ENCODE measurements around the gene PPP1R8. TPM values are rescaled to one million over a fixed set of nuclear protein-coding genes. Genes with fewer than 3 reads are reported as not detected.

The PPP1R8 gene
- polyA plus RNA-seq, 1 donor (not counting 4 experiments of a cell fraction or from before 2014, with no cell fraction given), result 56.2 TPM

DNA sequence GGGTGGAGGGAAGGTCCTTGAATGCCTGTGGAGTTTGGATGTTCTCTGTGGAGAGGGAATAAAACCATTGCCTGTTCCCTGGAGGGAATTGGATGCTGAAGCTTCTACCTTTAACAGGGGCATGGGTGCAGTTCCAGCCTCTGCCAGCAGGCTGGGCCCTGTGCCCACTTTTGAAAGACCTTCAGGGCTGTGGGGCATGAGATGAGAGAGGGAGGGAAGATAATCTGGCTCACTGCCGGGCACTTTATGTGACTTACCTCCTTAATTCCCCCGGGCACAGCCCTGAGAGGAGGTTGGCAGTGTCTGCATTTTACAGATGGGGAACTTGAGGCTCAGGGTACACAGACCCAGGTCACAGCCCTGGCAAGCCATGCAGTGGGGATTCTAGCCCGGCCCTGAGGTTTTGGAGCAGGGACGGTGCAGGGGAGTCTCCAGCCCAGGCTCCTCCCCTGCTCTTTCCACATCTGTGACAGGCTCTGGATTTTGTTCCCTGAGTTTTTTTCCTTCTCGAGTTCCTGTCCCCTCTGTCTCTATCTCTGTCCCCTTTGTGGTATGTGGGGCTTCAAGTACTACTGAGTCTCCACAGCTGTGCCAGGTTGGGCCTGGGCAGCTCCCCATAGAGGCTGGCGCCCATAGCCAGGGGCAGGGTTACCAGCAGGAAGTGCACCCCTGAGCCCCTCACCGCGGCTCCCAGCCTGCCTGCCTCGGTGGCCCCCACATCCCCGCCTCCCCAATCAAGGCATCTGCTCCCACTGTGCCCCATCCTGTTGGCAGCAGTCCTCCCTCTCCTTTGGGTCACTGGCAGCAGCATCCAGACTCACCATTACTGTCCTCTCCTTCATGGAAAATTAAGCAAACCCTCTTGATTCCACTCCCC lies 27.7 kb downstream of the PPP1R8 start:
- H3K27ac ChIP-seq (ENCODE audit: control insufficient read depth, insufficient read depth, low read length), result no peak overlapping the region

DNA sequence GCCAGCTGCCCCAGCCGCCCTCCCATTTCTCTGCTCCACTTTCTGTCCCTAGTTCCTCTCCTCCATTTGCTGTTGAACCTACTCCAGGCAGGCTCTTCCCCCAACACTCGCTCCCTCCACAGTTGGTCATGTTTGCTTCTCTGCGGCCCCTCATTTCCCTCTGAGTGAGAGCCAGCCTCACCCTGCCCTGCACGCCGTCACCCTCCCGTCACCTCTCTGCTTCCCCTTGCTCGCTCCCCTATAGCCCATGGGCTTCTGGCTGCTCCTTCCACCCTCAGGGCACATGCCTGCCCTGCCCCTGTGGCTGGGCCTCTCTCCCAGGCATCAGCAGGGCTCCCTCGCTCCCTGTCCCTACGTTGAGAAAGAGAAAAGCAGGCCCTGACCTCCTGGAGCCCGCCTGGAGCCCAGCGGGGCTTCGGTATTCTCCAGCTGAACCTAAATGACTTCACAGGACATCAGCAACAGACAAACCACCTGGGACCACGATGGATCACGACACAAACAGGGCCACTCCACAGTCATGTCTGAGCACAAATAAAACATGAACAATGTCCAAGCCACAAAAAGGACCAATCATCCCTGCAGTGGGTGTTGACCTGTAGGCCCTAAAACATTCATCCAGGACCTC lies 28.5 kb downstream of the PPP1R8 start:
- FAIRE-seq, result no peak
- Histone ChIP-seq H3K9me3 (ENCODE audit: control insufficient read depth, low read depth, low read length) (no peaks in the 10 kb centered on the region), H2AFZ (ENCODE audit: control insufficient read depth, low read length) (no peak overlapping the region), H3K27ac (ENCODE audit: control insufficient read depth, insufficient read depth, low read length) (no peak overlapping the region), H4K20me1 (ENCODE audit: control insufficient read depth, extremely low read depth, insufficient read depth, low read length) (no peaks in the 10 kb centered on the region), H3K36me3 (ENCODE audit: control insufficient read depth in 2 of 2, extremely low read depth in 1 of 2, insufficient read depth in 2 of 2, low read length in 2 of 2) (no peaks in the 10 kb centered on the region), H3K4me2 (ENCODE audit: control insufficient read depth, extremely low read depth, insufficient read depth, low read depth, low read length) (no peak overlapping the region), H3K9ac (ENCODE audit: control insufficient read depth, extremely low read depth, insufficient read depth, low read length) (no peak overlapping the region), H3K4me1 (ENCODE audit: control insufficient read depth, extremely low read depth, insufficient read depth, low read length) (peaks cover 17% of the 10 kb centered on the region), H3K27me3 (ENCODE audit: control insufficient read depth, extremely low read depth, insufficient read depth, low read length) (no peaks in the 10 kb centered on the region), H3K79me2 (ENCODE audit: control insufficient read depth, insufficient read depth, low read length) (no peaks in the 10 kb centered on the region), H3K4me3 (ENCODE audit: control insufficient read depth in 2 of 3, extremely low read depth in 1 of 3, insufficient read depth in 2 of 3, low read depth in 1 of 3, low read length in 3 of 3) (no peak overlapping the region), H3K9me1 (ENCODE audit: control insufficient read depth, extremely low read depth, insufficient read depth, low read length) (no peaks in the 10 kb centered on the region)
- DNase-seq (ENCODE audit: low read depth, low spot score), result no peak
- TF ChIP-seq, protein P1, sequence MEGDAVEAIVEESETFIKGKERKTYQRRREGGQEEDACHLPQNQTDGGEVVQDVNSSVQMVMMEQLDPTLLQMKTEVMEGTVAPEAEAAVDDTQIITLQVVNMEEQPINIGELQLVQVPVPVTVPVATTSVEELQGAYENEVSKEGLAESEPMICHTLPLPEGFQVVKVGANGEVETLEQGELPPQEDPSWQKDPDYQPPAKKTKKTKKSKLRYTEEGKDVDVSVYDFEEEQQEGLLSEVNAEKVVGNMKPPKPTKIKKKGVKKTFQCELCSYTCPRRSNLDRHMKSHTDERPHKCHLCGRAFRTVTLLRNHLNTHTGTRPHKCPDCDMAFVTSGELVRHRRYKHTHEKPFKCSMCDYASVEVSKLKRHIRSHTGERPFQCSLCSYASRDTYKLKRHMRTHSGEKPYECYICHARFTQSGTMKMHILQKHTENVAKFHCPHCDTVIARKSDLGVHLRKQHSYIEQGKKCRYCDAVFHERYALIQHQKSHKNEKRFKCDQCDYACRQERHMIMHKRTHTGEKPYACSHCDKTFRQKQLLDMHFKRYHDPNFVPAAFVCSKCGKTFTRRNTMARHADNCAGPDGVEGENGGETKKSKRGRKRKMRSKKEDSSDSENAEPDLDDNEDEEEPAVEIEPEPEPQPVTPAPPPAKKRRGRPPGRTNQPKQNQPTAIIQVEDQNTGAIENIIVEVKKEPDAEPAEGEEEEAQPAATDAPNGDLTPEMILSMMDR (optimal IDR thresholded peaks at IDR 0.05 in 1 of 3, IDR thresholded peaks at IDR 0.05 in 1 of 3, conservative IDR thresholded peaks at IDR 0.05 in 1 of 3; ENCODE audit: extremely low read depth in 1 of 3, insufficient read depth in 2 of 3, low read length in 3 of 3), result no peak
- TF ChIP-seq EZH2 (IDR thresholded peaks at IDR 0.05; ENCODE audit: low read length), result no peak
- dilution Hi-C loops (cut with MboI; ENCODE audit: extremely low pct_ligation_motif_present, low sequenced_read_pairs), result no loop called here

More for the DNA sequence above, 27.7 kb downstream of the PPP1R8 start:
- FAIRE-seq (peak; percentile 44), DNase-seq (ENCODE audit: low read depth, low spot score) (peak; percentile 21)
- no peaks in the 10 kb centered on the region for H3K79me2 ChIP-seq (ENCODE audit: control insufficient read depth, insufficient read depth, low read length)
- H3K9me1 ChIP-seq (ENCODE audit: control insufficient read depth, extremely low read depth, insufficient read depth, low read length), result no peaks in the 10 kb centered on the region
- H3K4me3 ChIP-seq (ENCODE audit: control insufficient read depth in 2 of 3, extremely low read depth in 1 of 3, insufficient read depth in 2 of 3, low read depth in 1 of 3, low read length in 3 of 3), result no peak overlapping the region
- H3K4me1 ChIP-seq (ENCODE audit: control insufficient read depth, extremely low read depth, insufficient read depth, low read length), result peaks cover 13% of the 10 kb centered on the region
- peak overlapping the region; percentile 66 for H3K4me2 ChIP-seq (ENCODE audit: control insufficient read depth, extremely low read depth, insufficient read depth, low read depth, low read length)
- peak overlapping the region; percentile 22 for H2AFZ ChIP-seq (ENCODE audit: control insufficient read depth, low read length)
- no peaks in the 10 kb centered on the region for H4K20me1 ChIP-seq (ENCODE audit: control insufficient read depth, extremely low read depth, insufficient read depth, low read length)
- no peaks in the 10 kb centered on the region for H3K27me3 ChIP-seq (ENCODE audit: control insufficient read depth, extremely low read depth, insufficient read depth, low read length)
- no peak for TF ChIP-seq EZH2 (IDR thresholded peaks at IDR 0.05; ENCODE audit: low read length)
- TF ChIP-seq, protein P1 (optimal IDR thresholded peaks at IDR 0.05 in 1 of 3, IDR thresholded peaks at IDR 0.05 in 1 of 3, conservative IDR thresholded peaks at IDR 0.05 in 1 of 3; ENCODE audit: extremely low read depth in 1 of 3, insufficient read depth in 2 of 3, low read length in 3 of 3), result peak; percentile 96 to 100 (median 98)
- H3K9ac ChIP-seq (ENCODE audit: control insufficient read depth, extremely low read depth, insufficient read depth, low read length), result no peak overlapping the region
- no peaks in the 10 kb centered on the region for H3K36me3 ChIP-seq (ENCODE audit: control insufficient read depth in 2 of 2, extremely low read depth in 1 of 2, insufficient read depth in 2 of 2, low read length in 2 of 2)
- dilution Hi-C loops (cut with MboI; ENCODE audit: extremely low pct_ligation_motif_present, low sequenced_read_pairs), result no loop called here
- H3K9me3 ChIP-seq (ENCODE audit: control insufficient read depth, low read depth, low read length), result no peaks in the 10 kb centered on the region
